ENCODE data around the gene ROBO2.

Gene ROBO2

GRCh38 chr3:77039606-77040171 lies at the start of gene ROBO2:
Gene ROBO2, plus strand, starts transcription at chr3:77040099. Its CDS starts 687 bp downstream, at chr3:77040786.
- TF ChIP-seq CTCF (IDR thresholded peaks at IDR 0.05): no peak
- peak; percentile 78 for DNase-seq (ENCODE audit: low spot score)
- peak within 1 kb of the TSS; percentile 6 to 85 for H3K27ac ChIP-seq

GRCh38 chr3:76990606-76991005 lies 49.3 kb upstream of the ROBO2 start:
- Histone ChIP-seq H3K4me3 (no peak overlapping the region), H3K27ac (no peak overlapping the region)
- TF ChIP-seq CTCF (IDR thresholded peaks at IDR 0.05): no peak
- no peak for DNase-seq (ENCODE audit: low spot score)

More at GRCh38 chr3:77039606-77040171, at the start of gene ROBO2:
- H3K4me3 ChIP-seq: peak within 1 kb of the TSS; percentile 88

GRCh38 chr3:76991165-76991564 lies 48.7 kb upstream of the ROBO2 start:
- no peak overlapping the region for H3K4me3 ChIP-seq
- TF ChIP-seq CTCF (IDR thresholded peaks at IDR 0.05): no peak

GRCh38 chr3:76997733-76998132 lies 42.2 kb upstream of the ROBO2 start:
- no peak for DNase-seq (ENCODE audit: low spot score)
- Histone ChIP-seq H3K27ac (no peak overlapping the region), H3K4me3 (no peak overlapping the region)
- no peak for TF ChIP-seq CTCF (IDR thresholded peaks at IDR 0.05)

More at GRCh38 chr3:76991165-76991564, 48.7 kb upstream of the ROBO2 start:
- no peak for DNase-seq (ENCODE audit: low spot score)
- no peak overlapping the region for H3K27ac ChIP-seq

- Histone ChIP-seq H3K4me3 (no peak overlapping the region), H3K27ac (no peak overlapping the region)
- no peak for TF ChIP-seq CTCF (IDR thresholded peaks at IDR 0.05)
- no peak for DNase-seq (ENCODE audit: low spot score)
Observed at GRCh38 chr3:76998555-76998954, 41.3 kb upstream of the ROBO2 start.

- no peak for DNase-seq (ENCODE audit: low spot score)
- no peak overlapping the region for H3K27ac ChIP-seq
- no peak overlapping the region for H3K4me3 ChIP-seq
- TF ChIP-seq CTCF (IDR thresholded peaks at IDR 0.05): no peak
Observed at GRCh38 chr3:77001062-77001701, 38.7 kb upstream of the ROBO2 start.

GRCh38 chr3:77014226-77014625 lies 25.7 kb upstream of the ROBO2 start:
- Histone ChIP-seq H3K4me3 (no peak overlapping the region), H3K27ac (no peak overlapping the region)
- DNase-seq (ENCODE audit: low spot score): no peak
- TF ChIP-seq CTCF (IDR thresholded peaks at IDR 0.05): no peak
